Femur (tissue), 1 donor: ENCODE results near the gene ADAMTS16.
"Not testable (repeated sequence)": the region's sequence is repeated elsewhere in the genome, so short reads cannot be mapped to it uniquely, and the experiment has no call there.

Source experiments
- DNase-seq: peaks from one replicate; pipeline ENCODE4 v3.0.0-alpha.2; 2017

The ADAMTS16 gene, protein sequence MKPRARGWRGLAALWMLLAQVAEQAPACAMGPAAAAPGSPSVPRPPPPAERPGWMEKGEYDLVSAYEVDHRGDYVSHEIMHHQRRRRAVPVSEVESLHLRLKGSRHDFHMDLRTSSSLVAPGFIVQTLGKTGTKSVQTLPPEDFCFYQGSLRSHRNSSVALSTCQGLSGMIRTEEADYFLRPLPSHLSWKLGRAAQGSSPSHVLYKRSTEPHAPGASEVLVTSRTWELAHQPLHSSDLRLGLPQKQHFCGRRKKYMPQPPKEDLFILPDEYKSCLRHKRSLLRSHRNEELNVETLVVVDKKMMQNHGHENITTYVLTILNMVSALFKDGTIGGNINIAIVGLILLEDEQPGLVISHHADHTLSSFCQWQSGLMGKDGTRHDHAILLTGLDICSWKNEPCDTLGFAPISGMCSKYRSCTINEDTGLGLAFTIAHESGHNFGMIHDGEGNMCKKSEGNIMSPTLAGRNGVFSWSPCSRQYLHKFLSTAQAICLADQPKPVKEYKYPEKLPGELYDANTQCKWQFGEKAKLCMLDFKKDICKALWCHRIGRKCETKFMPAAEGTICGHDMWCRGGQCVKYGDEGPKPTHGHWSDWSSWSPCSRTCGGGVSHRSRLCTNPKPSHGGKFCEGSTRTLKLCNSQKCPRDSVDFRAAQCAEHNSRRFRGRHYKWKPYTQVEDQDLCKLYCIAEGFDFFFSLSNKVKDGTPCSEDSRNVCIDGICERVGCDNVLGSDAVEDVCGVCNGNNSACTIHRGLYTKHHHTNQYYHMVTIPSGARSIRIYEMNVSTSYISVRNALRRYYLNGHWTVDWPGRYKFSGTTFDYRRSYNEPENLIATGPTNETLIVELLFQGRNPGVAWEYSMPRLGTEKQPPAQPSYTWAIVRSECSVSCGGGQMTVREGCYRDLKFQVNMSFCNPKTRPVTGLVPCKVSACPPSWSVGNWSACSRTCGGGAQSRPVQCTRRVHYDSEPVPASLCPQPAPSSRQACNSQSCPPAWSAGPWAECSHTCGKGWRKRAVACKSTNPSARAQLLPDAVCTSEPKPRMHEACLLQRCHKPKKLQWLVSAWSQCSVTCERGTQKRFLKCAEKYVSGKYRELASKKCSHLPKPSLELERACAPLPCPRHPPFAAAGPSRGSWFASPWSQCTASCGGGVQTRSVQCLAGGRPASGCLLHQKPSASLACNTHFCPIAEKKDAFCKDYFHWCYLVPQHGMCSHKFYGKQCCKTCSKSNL

DNA sequence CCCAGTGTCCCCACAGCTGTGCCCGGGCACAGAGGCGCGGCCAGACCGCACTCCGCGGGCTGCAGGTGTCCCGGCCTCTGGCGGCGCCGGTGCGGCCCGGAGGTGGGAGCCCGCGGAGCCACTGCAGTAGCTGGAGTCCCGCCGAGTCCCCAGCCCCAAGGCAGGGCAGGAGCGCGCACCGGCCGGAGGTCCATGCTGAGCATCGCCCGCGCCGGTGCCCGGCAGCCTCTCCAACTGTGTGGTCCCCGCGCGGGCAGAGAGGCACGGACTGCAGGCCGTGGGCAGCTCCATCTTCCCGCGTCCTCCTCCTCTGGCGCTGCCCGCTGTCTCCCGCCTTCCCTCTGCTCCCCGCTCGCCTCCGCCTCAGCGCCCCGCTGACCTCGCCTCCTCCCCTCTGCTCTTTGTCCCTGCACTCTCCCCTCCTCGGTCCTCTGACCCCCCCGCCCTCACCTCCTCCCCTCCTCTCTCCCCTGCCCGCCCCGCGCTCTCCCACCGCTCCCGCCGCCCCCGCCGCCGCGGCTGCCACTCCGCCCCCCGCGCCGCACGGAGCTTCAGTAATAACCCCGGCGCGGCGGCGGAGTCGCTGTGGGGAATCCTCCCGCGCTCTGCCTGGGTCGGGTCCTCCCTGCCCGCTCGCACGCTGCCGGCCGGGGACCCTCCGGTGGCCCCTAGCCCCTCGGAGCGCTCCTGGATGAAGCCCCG lies at the start of gene ADAMTS16:
ADAMTS16 (plus strand) TSS at position 554 of the 702 bp plus-strand sequence; CDS start at position 692, 138 bp downstream.
- DNase-seq, result peak; percentile 28

DNA sequence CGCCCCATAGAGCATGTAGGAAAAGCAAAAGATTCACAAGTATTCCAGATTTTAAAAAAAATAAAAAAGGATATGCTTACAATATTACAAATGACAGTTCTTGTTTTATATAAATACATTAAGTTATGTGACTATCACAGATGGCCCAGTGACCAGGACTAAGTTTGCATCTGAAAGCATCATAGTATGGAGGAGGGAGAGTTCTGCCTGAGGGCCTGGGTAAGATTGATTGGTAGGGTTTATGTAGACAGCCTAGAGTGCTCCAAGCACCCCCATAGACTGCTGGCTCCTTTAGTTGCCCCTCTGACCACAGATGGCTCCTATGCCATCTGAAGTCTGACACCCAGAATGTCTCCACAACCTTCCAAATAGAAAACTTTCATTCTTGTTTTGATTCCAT lies 48.0 kb upstream of the ADAMTS16 start:
- no peak for DNase-seq

DNA sequence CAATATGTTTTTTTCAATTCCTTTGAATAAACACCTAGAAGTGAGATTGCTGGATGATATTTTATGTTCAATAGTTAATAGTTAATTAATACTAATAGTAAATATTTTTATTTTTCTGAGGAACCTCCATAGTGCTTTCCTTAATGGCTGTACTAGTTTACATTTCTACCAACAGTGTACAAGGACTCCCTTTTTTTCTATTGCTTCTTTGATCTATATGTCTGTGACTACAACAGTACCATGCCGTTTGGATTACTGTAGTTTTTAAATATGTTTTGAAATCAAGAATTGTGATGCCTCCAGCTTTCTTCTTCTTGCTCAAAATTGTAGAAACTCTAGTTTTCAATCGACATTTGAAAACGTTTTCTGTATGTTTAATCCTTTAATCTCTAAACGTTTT lies 39.5 kb upstream of the ADAMTS16 start:
- DNase-seq, result no peak

DNA sequence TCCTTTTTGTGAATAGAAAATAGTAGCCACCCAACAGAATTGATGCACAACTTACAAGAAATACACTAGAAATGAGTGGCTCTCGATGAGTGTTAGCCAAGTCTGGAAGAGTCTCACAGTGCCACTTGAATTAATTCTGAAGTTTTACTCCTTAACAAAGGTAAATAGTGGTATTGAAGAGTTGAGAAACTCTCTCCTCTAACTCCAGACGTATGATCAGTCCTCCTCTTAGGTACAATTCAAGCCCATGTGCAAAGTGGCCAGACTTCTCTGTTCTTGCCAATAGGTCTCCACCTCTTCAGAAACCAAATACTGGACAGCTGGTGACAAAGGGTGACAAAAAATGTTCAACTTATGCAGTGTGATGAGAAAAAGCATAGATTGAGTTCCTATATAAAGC lies 38.5 kb upstream of the ADAMTS16 start:
- no peak for DNase-seq

DNA sequence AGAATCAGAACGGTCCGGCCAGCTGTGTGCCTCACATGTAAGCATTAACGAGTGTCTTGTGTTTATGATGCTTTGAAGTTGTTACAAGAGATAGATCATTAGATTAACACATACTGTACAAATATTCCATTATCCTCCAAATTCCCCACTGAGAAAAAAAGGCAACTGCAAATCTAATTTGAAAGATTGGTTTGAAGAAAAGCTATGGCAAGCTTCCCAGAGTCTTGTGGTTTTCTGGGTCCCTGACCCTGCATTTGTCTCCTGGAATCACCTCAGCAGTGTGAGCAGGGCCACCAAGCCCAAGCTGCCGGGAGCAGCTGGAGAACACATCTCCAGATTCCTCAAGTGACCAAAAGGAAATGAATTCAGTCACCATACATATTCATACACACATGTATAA lies 36.9 kb upstream of the ADAMTS16 start:
- DNase-seq, result no peak

DNA sequence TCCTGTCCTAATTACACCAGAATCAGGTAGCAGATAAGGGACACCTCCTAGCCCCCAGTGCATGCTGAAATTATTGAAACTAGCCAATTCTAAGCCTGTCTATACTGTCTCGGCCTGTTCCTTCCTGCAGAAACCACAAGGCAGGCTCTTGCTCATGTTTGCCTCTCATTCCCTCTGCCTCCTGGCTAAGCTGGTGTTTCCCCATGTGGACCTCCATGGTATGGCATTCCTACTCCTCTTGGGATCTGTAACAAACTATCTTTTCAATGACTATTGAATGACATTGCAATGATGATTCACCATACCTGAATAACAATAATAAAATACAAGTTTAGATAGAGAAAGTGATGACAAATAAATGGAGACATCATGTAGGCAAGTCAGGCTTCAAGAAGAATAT lies 35.6 kb upstream of the ADAMTS16 start:
- no peak for DNase-seq

DNA sequence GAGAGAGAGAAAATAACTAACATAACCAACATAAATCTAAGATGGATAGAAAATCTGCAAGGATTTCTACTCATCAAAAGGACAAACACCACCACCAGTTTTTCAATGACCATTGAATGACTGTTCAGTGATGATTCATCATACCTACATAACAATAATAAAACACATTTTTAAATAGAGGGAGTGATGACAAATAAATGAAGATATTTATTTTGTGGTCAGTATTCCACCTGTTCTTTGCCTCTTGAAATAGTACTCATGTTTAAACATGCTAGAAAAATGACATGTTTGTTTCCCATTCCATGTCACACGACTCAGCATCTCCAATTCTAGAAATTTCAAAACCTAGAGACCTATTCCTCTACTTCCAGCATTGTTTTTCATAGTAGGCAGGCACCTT lies 34.6 kb upstream of the ADAMTS16 start:
- no peak for DNase-seq

DNA sequence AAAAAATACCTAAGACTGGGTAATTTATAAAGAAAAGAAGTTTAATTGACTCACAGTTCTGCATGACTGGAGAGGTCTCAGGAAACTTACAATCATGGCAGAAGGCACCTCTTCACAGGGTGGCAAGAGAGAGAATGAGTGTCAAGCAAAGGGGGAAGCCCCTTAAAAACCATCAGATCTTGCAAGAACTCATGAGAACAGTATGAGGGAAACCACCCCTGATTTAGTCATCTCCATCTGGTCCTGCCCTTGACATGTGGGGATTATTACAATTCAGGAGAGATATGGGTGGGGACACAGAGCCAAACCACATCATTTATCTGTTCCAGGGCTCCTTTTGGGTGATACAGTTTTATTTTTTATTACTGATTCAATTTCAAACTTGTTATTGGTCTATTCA lies 23.2 kb upstream of the ADAMTS16 start:
- no peak for DNase-seq

DNA sequence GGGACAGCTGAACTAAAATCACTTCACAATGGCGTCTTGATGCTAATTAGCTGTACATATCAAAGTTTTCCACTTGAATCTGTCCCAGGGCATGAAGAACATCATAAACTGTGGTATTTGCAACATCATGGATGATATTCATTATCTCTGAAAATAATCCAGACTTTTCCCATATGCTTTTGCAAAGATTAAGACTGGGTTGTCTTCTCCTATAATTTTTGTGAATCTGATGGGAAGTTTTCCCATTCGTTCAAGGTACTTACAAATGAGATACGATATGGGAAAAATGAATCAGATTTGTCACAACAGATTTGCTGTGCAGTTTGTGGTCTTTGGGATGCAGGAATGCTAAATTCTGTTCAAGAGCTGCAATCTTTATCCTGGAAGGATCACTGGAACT lies 17.4 kb upstream of the ADAMTS16 start:
- DNase-seq, result no peak

DNA sequence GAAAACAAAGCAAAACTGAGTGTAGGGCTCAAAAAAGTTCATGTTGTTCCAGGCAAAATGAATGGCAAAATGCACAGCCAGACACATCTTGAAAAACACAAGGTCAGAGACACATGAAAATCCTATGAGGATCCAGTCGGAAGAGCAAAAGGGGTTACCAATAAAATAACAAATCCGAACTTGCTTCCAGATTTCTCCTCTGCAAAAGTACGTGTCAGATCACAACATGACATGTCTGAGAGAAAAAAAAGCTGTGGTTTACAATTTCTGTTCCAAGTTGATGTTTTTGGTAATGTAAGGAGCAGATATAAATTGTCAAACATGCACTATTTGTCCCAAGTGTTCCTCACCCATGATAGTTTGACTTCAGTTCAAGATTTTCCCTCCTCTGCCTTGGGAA lies 15.9 kb upstream of the ADAMTS16 start:
- DNase-seq, result no peak

DNA sequence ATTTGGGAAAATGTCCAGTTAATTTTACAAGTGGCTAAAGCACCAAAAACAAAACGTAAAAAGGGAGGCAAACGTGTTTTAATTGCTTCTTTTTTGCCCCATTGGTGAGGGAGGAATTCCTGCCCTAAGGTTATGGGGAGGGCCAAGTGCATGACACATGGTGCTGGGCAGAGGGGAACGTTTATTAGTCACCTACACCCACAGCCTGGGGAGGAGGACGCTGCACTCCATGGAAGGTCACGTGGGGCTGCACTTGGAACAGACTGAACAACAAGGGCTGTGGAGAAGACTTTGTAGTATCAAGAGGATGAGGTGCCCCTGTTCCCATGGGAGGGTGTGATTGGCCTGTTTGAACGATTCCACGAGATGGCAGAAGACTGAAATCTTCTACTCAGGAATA lies 13.7 kb upstream of the ADAMTS16 start:
- no peak for DNase-seq

DNA sequence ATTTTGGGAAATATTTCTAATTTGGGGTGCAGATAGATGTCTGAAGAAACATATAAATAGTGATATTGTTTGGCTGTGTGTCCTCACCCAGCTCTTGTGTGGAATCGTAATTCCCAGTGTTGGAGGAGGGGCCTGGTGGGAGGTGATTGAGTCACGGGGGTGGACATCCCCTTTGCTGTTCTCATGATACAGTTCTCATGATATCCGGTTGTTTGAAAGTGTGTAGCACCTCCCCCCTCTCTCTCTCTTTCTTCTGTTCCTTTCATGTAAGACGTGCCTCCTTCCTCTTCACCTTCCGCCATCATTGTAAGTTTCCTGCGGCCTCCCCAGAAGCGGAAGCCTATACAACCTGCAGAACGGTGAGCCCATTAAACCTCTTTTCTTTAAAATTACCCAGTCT lies 11.4 kb upstream of the ADAMTS16 start:
- no peak for DNase-seq

DNA sequence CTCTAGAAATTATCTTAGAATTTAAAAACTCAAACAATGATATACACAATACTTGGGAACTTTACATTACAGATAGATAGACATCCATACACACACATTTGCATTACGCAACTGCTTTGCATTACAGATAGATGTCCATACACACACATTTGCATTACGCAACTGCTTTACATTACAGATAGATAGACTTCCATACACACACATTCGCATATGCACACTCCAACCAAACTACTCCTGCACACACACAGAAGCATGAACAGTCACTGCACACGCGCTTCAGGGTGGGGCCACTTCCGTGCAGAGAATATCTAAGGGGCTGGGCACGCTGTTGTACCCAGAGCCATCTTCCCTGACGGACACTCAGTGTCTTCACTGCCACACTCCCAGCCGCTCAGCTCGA lies 7.9 kb upstream of the ADAMTS16 start:
- DNase-seq, result no peak

DNA sequence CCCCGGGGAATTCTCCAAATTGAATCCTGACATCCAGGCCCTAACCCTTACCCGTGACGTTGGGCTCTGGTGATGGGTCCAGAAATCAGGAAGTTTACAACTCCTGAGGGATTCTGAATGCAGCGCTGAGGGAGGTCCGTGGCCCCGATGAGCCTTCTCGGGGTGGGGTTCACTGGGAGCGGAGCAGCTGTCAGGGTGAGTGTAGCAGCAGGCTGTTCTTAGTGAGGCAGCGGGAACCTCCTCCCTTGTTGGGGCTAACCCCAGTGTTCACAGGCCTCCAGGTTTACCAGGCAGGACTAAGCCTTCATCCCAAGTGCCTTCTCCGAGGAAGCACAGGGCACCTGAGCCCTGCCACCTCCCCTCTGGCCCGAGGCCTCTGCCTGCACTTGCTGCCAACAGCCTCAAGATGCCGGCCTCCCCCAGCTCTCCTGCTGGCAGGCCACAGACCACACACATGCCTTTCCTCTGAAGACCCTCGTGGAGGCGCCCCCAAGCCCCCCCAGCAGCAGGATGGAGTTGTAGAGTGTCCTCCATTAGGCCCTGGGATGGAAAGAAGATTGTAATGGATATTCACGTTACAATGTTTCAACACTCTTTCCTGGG lies 7.3 kb upstream of the ADAMTS16 start:
- no peak for DNase-seq

DNA sequence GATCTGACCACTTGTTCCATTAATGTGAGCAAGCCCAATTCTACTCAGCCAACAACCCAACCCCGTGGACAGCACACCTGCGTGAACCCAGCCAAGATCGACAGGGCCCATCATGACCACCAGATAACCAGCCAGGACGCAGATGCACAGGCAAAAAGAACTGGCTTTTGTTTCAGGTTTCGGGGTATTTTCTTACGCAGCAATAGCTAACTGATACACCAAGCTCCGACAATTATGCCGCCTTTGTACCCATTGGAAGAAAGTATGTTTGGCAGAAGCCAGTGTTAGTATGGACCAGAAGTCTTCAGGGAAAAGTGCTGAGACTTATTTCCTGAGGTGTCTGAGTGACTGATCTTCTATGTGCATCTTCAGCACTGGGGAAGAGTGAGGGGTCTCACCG lies 6.0 kb upstream of the ADAMTS16 start:
- no peak for DNase-seq

DNA sequence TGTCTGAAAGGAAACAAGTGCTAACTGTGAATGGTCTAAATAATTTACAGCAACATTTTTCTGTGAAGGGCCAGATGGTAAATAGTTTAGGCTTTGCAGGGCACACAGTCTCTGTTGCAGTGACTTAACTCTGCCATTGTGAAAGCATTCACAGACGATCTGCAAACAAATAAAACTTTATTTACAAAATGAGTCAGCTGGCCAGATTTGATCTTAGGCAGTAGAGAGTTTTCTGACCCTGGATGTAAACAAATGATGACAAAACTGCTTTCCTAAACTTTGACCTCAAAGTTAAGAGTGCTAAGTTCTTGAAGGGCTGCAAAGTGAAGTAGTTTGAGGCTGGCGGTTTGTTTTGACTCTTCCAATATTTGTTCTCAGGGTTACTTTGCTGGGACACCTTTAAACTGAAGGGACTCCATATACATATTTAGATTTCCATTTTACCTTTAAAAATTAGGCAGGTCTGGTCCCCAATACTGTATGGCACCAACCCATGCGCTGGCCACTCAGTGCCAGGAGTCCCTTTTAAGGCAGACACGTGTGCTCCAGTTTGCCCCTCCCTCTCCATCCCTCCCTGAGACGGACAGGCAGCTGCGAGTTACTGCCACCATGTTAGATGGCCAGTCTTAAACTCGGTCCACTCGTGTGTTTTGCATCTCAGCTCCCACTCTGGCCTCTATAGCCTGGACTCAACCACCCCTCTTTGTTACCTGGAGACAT lies 4.0 kb upstream of the ADAMTS16 start:
- no peak for DNase-seq

DNA sequence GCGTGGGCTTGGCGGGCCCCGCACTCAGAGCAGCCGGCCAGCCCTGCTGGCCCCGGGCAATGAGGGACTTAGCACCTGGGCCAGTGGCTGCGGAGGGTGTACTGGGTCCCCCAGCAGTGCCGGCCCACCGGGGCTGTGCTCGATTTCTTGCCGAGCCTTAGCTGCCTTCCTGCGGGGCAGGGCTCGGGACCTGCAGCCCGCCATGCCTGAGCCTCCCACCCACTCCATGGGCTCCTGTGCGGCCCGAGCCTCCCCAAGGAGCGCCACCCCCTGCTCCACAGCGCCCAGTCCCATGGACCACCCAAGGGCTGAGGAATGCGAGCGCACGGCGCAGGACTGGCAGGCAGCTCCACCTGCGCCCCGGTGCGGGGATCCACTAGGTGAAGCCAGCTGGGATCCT lies 2.3 kb upstream of the ADAMTS16 start:
- DNase-seq, result not testable (repeated sequence)

DNA sequence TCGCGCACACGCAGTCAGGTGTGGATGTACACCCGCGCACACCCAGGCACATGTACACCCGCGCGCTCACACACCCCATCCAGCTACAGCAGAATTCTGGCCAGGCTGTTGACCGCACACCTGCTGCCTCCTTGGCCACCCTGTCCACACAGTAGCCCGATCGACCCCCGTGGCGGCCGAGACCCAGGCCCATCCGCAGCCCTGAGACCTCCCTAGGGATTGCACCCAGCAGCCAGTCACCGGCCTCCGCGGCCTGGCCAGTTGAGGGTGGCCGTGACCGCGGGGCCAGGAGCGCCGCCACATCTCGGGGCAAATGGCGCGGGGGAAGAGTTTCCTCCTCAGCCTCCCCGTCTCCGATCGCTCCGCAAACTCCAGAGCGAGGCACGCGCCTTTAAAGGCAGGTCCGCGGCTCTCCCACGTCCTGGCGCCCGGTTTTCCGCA lies 774 bp upstream of the ADAMTS16 start:
- DNase-seq, result no peak

DNA sequence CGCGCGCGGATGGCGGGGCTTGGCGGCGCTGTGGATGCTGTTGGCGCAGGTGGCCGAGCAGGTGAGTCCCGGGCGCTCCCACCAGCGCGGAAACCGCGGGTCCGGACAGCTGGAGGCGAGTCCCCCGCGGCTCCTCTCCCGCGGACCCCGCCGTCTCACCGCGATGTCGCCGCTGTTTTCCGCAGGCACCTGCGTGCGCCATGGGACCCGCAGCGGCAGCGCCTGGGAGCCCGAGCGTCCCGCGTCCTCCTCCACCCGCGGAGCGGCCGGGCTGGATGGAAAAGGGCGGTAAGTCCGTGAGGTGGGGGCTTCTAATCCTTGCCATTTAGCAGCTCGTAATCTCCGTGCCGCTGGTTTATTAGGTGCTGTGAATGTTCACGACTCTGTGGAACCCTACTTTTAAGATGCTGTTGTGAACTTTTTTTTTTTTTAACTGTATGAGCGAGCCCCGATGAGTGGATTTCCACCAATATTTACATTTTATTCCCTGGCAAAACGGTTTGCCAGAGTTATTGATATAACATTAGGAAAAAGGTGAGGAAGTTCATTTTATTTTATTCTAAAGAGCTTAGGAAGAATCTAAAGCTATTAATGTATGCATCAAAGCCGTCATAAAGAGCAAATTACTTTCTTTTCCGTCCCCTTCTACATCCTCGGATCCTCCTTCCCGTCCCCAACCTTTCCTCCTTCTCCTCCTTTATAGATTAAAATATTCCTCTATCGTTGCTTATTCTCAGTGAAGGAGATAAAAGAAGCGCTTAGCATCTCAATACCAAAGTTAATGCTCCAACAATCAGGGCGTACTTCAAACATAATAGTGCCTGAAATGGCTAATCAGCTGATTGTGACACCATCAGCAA lies 579 bp downstream of the ADAMTS16 start:
- DNase-seq, result no peak

DNA sequence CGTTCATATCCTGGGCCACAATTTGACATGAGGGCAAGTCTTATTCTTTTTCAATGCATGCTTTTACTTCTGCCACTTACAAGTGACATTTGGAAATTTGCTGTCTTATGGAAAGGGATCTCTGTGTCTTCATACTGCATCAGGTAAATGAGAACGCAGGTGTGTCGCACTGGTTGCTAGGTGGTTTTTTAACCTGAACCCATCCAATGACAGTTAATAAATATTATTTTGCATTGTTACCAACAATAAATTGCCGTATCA lies 1.1 kb downstream of the ADAMTS16 start:
- no peak for DNase-seq
